GM12878 (cell line): Measurements from ENCODE around the gene UBAP1. TPM values are rescaled to one million over a fixed set of nuclear protein-coding genes. Genes with fewer than 3 reads are reported as not detected.

ENCODE experiments used
- ATAC-seq: fragments of 200-7000 bp; cut with Tn5 transposase; 3 replicates; pipeline ENCODE4 v1.9.1; 2020; ENCODE audit warnings: mild to moderate bottlenecking, moderate library complexity
- BruUV-seq: library from RNA; stranded (reverse); fragments of 400-500 nt; replicated peaks from 2 replicates; lab custom pipeline; 2021; lab: Mats Ljungman, UMichigan
- CTCF ChIA-PET: fragments of 300-600 bp; sonication (Branson Sonifier 250); formaldehyde crosslinking; extraction: SDS; loops from one replicate; lab custom pipeline; 2021; ENCODE audit warnings: inconsistent platforms; lab: Yijun Ruan, JAX
- POLR2A ChIA-PET: fragments of 350-600 bp; formaldehyde crosslinking; extraction: SDS; loops from one replicate; lab custom pipeline; 2021; ENCODE audit warnings: inconsistent platforms; lab: Charles Lee
- RAD21 ChIA-PET: fragments of 300-600 bp; sonication (Branson Sonifier 250); formaldehyde crosslinking; loops from one replicate; lab custom pipeline; 2023; ENCODE audit warnings: antibody characterized with exemption; ENCODE audit not compliant: unreplicated experiment; lab: Charles Lee
- SMC1A ChIA-PET: fragments of 300-600 bp; sonication (Branson Sonifier 250); formaldehyde crosslinking; loops from one replicate; lab custom pipeline; 2023; ENCODE audit not compliant: unreplicated experiment, uncharacterized antibody; lab: Charles Lee
- DNase-seq: peaks from one replicate; pipeline ENCODE4 v3.0.0-alpha.2; 2011; ENCODE audit warnings: low read depth, low spot score
- FAIRE-seq: peaks from 3 replicates; lab custom pipeline; 2011; peaks lifted over from hg19 to GRCh38; lab: Jason Lieb, UNC
- H2AFZ ChIP-seq: 2 replicates; pipeline ENCODE4 v1.6.0; 2011; ENCODE audit warnings: low read depth, low read length, control low read depth; ENCODE audit not compliant: control insufficient read depth
- H3K27ac ChIP-seq: 2 replicates; pipeline ENCODE4 v1.5.1; 2011; ENCODE audit warnings: control low read depth; ENCODE audit not compliant: control insufficient read depth, insufficient read depth
- H3K27me3 ChIP-seq, 2 experiments: replicated peaks in 1 of 2; 2 replicates each; pipeline versions ENCODE4 v1.6.0 to v1.6.1; 2011; ENCODE audit warnings: low read length in 1 of 2; ENCODE audit not compliant: control insufficient read depth in 2 of 2, insufficient read depth in 2 of 2
- H3K36me3 ChIP-seq, 2 experiments: 2 replicates each; pipeline ENCODE4 v1.5.1; 2011; ENCODE audit warnings: low read length in 1 of 2; ENCODE audit not compliant: control insufficient read depth in 2 of 2, insufficient read depth in 2 of 2
- H3K4me1 ChIP-seq: 2 replicates; pipeline ENCODE4 v1.6.1; 2011; ENCODE audit warnings: mild to moderate bottlenecking, low read length, moderate library complexity, mixed read lengths; ENCODE audit not compliant: control insufficient read depth, insufficient read depth
- H3K4me2 ChIP-seq: 2 replicates; pipeline ENCODE4 v1.6.0; 2011; ENCODE audit warnings: control low read depth; ENCODE audit not compliant: control insufficient read depth, insufficient read depth
- H3K4me3 ChIP-seq: fragments of 200-600 bp; sonication (generic); 2 replicates; pipeline ENCODE4 v1.5.1; 2016
- H3K79me2 ChIP-seq: 2 replicates; pipeline ENCODE4 v1.6.0; 2011; ENCODE audit warnings: low read length; ENCODE audit not compliant: control insufficient read depth, insufficient read depth
- H3K9ac ChIP-seq: 2 replicates; pipeline ENCODE4 v1.8.0; 2011; ENCODE audit warnings: low read length, control low read depth, mixed read lengths; ENCODE audit not compliant: control insufficient read depth, insufficient read depth
- H3K9me3 ChIP-seq: replicated peaks from 3 replicates; pipeline ENCODE4 v1.5.1; 2011; ENCODE audit warnings: mild to moderate bottlenecking, low read length; ENCODE audit not compliant: control insufficient read depth, insufficient read depth
- H4K20me1 ChIP-seq: 2 replicates; pipeline ENCODE4 v1.6.0; 2011; ENCODE audit not compliant: control insufficient read depth, insufficient read depth
- ATF2 ChIP-seq: IDR thresholded peaks from 2 replicates; pipeline ENCODE4 v1.6.1; 2012; ENCODE audit warnings: low read length, inconsistent platforms
- BACH1 ChIP-seq: fragments of 450-650 bp; IDR thresholded peaks from 2 replicates; pipeline ENCODE4 v1.6.1; 2017; ENCODE audit warnings: mild to moderate bottlenecking, borderline replicate concordance
- CBX5 ChIP-seq: sonication (generic); IDR thresholded peaks from 2 replicates; pipeline ENCODE4 v1.6.1; 2016; ENCODE audit warnings: low read depth, moderate library complexity, mild to moderate bottlenecking, inconsistent platforms
- CHD4 ChIP-seq: fragments of 200-600 bp; sonication (generic); IDR thresholded peaks from 2 replicates; pipeline ENCODE4 v1.6.1; 2016; ENCODE audit warnings: mild to moderate bottlenecking
- EGR1 ChIP-seq, 2 experiments: IDR thresholded peaks; 1 replicate in 1 of 2; 2 replicates in 1 of 2; pipeline ENCODE4 v1.6.1; 2011 to 2012; ENCODE audit warnings: low read depth in 2 of 2, low read length in 2 of 2, borderline replicate concordance in 1 of 2, mild to moderate bottlenecking in 1 of 2, moderate library complexity in 1 of 2
- GABPA ChIP-seq: IDR thresholded peaks from 2 replicates; pipeline ENCODE4 v1.6.1; 2014; ENCODE audit warnings: antibody characterized with exemption, low read depth, mild to moderate bottlenecking, inconsistent platforms
- HDAC6 ChIP-seq: fragments of 200-600 bp; sonication (generic); IDR thresholded peaks from one replicate; pipeline ENCODE4 v1.8.0; 2017; ENCODE audit warnings: antibody characterized with exemption; ENCODE audit not compliant: unreplicated experiment
- IKZF1 ChIP-seq: fragments of 450-650 bp; conservative IDR thresholded peaks from 2 replicates; pipeline ENCODE4 v1.6.1; 2017; ENCODE audit warnings: antibody characterized with exemption, mild to moderate bottlenecking
- NR2C2 ChIP-seq: IDR thresholded peaks from 2 replicates; pipeline ENCODE4 v1.6.1; 2011; ENCODE audit warnings: borderline replicate concordance, low read depth; ENCODE audit not compliant: control insufficient read depth, insufficient read length
- NR2F1 ChIP-seq: fragments of 450-650 bp; conservative IDR thresholded peaks from 2 replicates; pipeline ENCODE4 v1.6.1; 2017; ENCODE audit warnings: mild to moderate bottlenecking
- PKNOX1 ChIP-seq: fragments of 450-650 bp; IDR thresholded peaks from 2 replicates; pipeline ENCODE4 v1.6.1; 2016; ENCODE audit warnings: mild to moderate bottlenecking
- SIX5 ChIP-seq: IDR thresholded peaks from 2 replicates; pipeline ENCODE4 v1.6.1; 2011; ENCODE audit warnings: mild to moderate bottlenecking, low read depth, low read length, moderate library complexity; ENCODE audit not compliant: severe bottlenecking
- SMARCA5 ChIP-seq: fragments of 450-650 bp; IDR thresholded peaks from 2 replicates; pipeline ENCODE4 v1.6.1; 2017; ENCODE audit warnings: mild to moderate bottlenecking
- SUZ12 ChIP-seq: fragments of 200-600 bp; sonication (generic); IDR thresholded peaks from one replicate; pipeline ENCODE4 v1.6.1; 2018; ENCODE audit warnings: antibody characterized with exemption, mild to moderate bottlenecking; ENCODE audit not compliant: unreplicated experiment
- ZBTB11 ChIP-seq: fragments of 450-650 bp; formaldehyde crosslinking; IDR thresholded peaks from 2 replicates; pipeline ENCODE4 v1.5.0; 2022; ENCODE audit warnings: mild to moderate bottlenecking, missing genetic modification characterization
- ZNF384 ChIP-seq: IDR thresholded peaks from 2 replicates; pipeline ENCODE4 v1.6.1; 2012; ENCODE audit warnings: low read depth, mild to moderate bottlenecking, low read length, improper control_type of control experiment, borderline replicate concordance
- WGBS: methylation state at CpG from one replicate; pipeline ENCODE4 v1.1.6; 2016; ENCODE audit warnings: low lambda C conversion rate; ENCODE audit not compliant: insufficient replicate concordance, insufficient coverage; ENCODE audit errors: missing lambda C conversion rate; 5-methylcytosine and 5-hydroxymethylcytosine counted together
- in situ Hi-C: fragments of 300-500 bp; cut with MboI; formaldehyde crosslinking; loops from 9 replicates; pipeline ENCODE4 v1.14.3; 2018; ENCODE audit warnings: mixed read lengths
- intact Hi-C: fragments of 100-400 bp; cut with micrococcal nuclease; formaldehyde crosslinking; loops from one replicate; pipeline ENCODE4 v1.14.2; 2022; ENCODE audit not compliant: unreplicated experiment
- polyA plus RNA-seq, 11 experiments: library from polyadenylated mRNA; depleted of rRNA in 4 of 11; unstranded in 6 of 11; stranded (reverse) in 5 of 11; fragments of >200 nt; fragmentation: Nextera tagmentation in 4 of 11; fragmentation: Illumina TruSeq in 1 of 11; extraction: Ambion mirVana in 4 of 11; extraction: Trizol in 1 of 11; gene quantifications; 1 replicate in 1 of 11; 2 replicates in 10 of 11; pipeline versions ENCODE4 v1.2.1 to v1.2.3, GENCODE V29; 2011 to 2016; ENCODE audit warnings: inconsistent platforms in 2 of 11, missing spikeins in 2 of 11, low read depth in 1 of 11
- total RNA-seq, 4 experiments: library from RNA; depleted of rRNA in 3 of 4; stranded (reverse); fragments of >200 nt in 3 of 4; fragmentation: Illumina TruSeq in 1 of 4; extraction: Trizol in 1 of 4; gene quantifications; 2 replicates each; pipeline versions ENCODE4 v1.2.1 to v1.2.3, GENCODE V29; 2013 to 2021

UBAP1 gene
- total and polyA plus RNA-seq, 10 of the 15 experiments (the other 5 are each of a cell fraction or from before 2014, with no cell fraction given), result 2.1 to 47.9 (median 27.2) TPM

- BruUV-seq, result no TSS peak
Measured at GRCh38 chr9:34177593-34178435, 1.0 kb upstream of the UBAP1 start.

More at GRCh38 chr9:34177593-34178435, 1.0 kb upstream of the UBAP1 start:
- Histone ChIP-seq H3K36me3 (no peaks in the 10 kb centered on the region), H2AFZ (peak overlapping the region; percentile 99), H3K4me2 (peak overlapping the region; percentile 81), H3K9ac (peak overlapping the region; percentile 92), H3K27me3 (no peaks in the 10 kb centered on the region), H4K20me1 (no peaks in the 10 kb centered on the region), H3K9me3 (no peaks in the 10 kb centered on the region), H3K79me2 (peaks cover 38% of the 10 kb centered on the region), H3K4me1 (no peaks in the 10 kb centered on the region), H3K27ac (peak overlapping the region; percentile 86), H3K4me3 (peak overlapping the region; percentile 90)
- no peak for ATAC-seq
- WGBS, result 43% methylated on average over 17 of the region's 17 CpGs
- POLR2A ChIA-PET, result interaction anchor here (0.6 to 1.2 kb wide), 7 partner anchors 10 to 154 kb away, joined by 3 to 9 read pairs (median 4); partner anchors contain the start of gene UBAP2
- DNase-seq, result no peak
- in situ Hi-C loops, result no loop called here
- RAD21 ChIA-PET, result interaction anchor here (0.9 to 1.4 kb wide), 4 partner anchors 33 to 153 kb away, joined by 3 to 5 read pairs (median 3); no protein-coding TSS in a partner anchor
- SMC1A ChIA-PET, result interaction anchor here (0.8 to 1.3 kb wide), 5 partner anchors 11 to 253 kb away, joined by 3 to 4 read pairs (median 3); no protein-coding TSS in a partner anchor
- intact Hi-C loops, result loop anchor here (5.0 kb wide), 1 partner anchor 51 kb away; the partner anchor contains the start of gene DCAF12
- CTCF ChIA-PET, result interaction anchor here (0.7 to 2.7 kb wide), 6 partner anchors 9 to 75 kb away, joined by 3 to 17 read pairs (median 4); no protein-coding TSS in a partner anchor
- FAIRE-seq, result no peak
- TF ChIP-seq NR2F1 (no peak), PKNOX1 (no peak), GABPA (no peak), EGR1 (IDR thresholded peaks at IDR 0.05; ENCODE audit: borderline replicate concordance in 1 of 2, low read depth in 2 of 2, low read length in 2 of 2) (no peak), ZNF384 (no peak), ATF2 (no peak), SUZ12 (no peak), ZBTB11 (CRISPR knock-in tag) (no peak), BACH1 (no peak), SMARCA5 (no peak), HDAC6 (no peak), IKZF1 (no peak), NR2C2 (no peak), CBX5 (no peak), SIX5 (no peak), CHD4 (no peak)
